OCI-LY1 (cell line): ENCODE measurements around the gene CHST5.

ENCODE experiments used
- H2AFZ ChIP-seq: fragments of 200-600 bp; sonication (generic), shearing (Covaris generic); 2 replicates; pipeline ENCODE4 v1.6.0; 2014; ENCODE audit warnings: antibody characterized with exemption, mild to moderate bottlenecking, low read length
- H3F3A ChIP-seq: fragments of 200-600 bp; sonication (generic), shearing (Covaris generic); 2 replicates; pipeline ENCODE4 v1.6.0; 2014; ENCODE audit warnings: mild to moderate bottlenecking, antibody characterized with exemption, low read length, moderate library complexity; ENCODE audit not compliant: insufficient read depth
- H3K27ac ChIP-seq: fragments of 200-600 bp; sonication (generic); 2 replicates; pipeline ENCODE4 v1.5.1; 2014; ENCODE audit warnings: low read length, mixed run types, mild to moderate bottlenecking, low read depth; ENCODE audit not compliant: poor library complexity, severe bottlenecking
- H3K27me3 ChIP-seq: fragments of 200-600 bp; sonication (generic); 2 replicates; pipeline ENCODE4 v1.6.0; 2014; ENCODE audit warnings: antibody characterized with exemption, mild to moderate bottlenecking, low read length, moderate library complexity; ENCODE audit not compliant: insufficient read depth
- H3K36me3 ChIP-seq: fragments of 200-600 bp; sonication (generic); 2 replicates; pipeline ENCODE4 v1.6.1; 2014; ENCODE audit warnings: mild to moderate bottlenecking, antibody characterized with exemption, low read length, moderate library complexity, mixed read lengths; ENCODE audit not compliant: insufficient read depth
- H3K4me1 ChIP-seq: fragments of 200-600 bp; sonication (generic); 2 replicates; pipeline ENCODE4 v1.5.1; 2014; ENCODE audit warnings: mild to moderate bottlenecking, low read length, moderate library complexity; ENCODE audit not compliant: insufficient read depth, severe bottlenecking
- H3K4me2 ChIP-seq: fragments of 200-600 bp; sonication (generic), shearing (Covaris generic); 2 replicates; pipeline ENCODE4 v1.6.1; 2014; ENCODE audit warnings: low read length
- H3K4me3 ChIP-seq: fragments of 200-600 bp; sonication (generic); 2 replicates; pipeline ENCODE4 v1.5.1; 2014; ENCODE audit warnings: low read length, low read depth, mild to moderate bottlenecking, mixed read lengths; ENCODE audit not compliant: poor library complexity, severe bottlenecking
- H3K79me2 ChIP-seq: fragments of 200-600 bp; shearing (Covaris generic); 2 replicates; pipeline ENCODE4 v1.6.1; 2016; ENCODE audit warnings: mixed run types, low read length, mixed read lengths; ENCODE audit not compliant: insufficient read depth
- H3K9ac ChIP-seq: fragments of 200-600 bp; sonication (generic), shearing (Covaris generic); 2 replicates; pipeline ENCODE4 v1.6.1; 2014; ENCODE audit warnings: mild to moderate bottlenecking, low read length, mixed read lengths
- H3K9me2 ChIP-seq: fragments of 200-600 bp; sonication (generic), shearing (Covaris generic); 2 replicates; pipeline ENCODE4 v1.6.1; 2014; ENCODE audit warnings: low read depth, mild to moderate bottlenecking, low read length, mixed read lengths
- H3K9me3 ChIP-seq: fragments of 200-600 bp; shearing (Covaris generic); 2 replicates; pipeline ENCODE4 v1.6.1; 2014; ENCODE audit warnings: low read length, mixed read lengths
- H4K20me1 ChIP-seq: fragments of 200-600 bp; sonication (generic), shearing (Covaris generic); 2 replicates; pipeline ENCODE4 v1.6.0; 2016; ENCODE audit warnings: mild to moderate bottlenecking, low read length; ENCODE audit not compliant: insufficient read depth
- CTCF ChIP-seq: fragments of 200-600 bp; sonication (generic), shearing (Covaris generic); IDR thresholded peaks from 2 replicates; pipeline ENCODE4 v1.5.1; 2017; ENCODE audit warnings: mild to moderate bottlenecking, antibody characterized with exemption, low read length, moderate library complexity, mixed read lengths
- EZH2 ChIP-seq: fragments of 200-600 bp; sonication (generic), shearing (Covaris generic); IDR thresholded peaks from 2 replicates; pipeline ENCODE4 v1.8.0; 2017; ENCODE audit warnings: borderline replicate concordance, mixed run types, mild to moderate bottlenecking, antibody characterized with exemption, low read length, moderate library complexity, mixed read lengths

The CHST5 gene

GRCh38 chr16:75578725-75579124 is 42.8 kb upstream of the CHST5 start:
- TF ChIP-seq EZH2: no peak
- no peak for TF ChIP-seq CTCF
- Histone ChIP-seq H3K36me3 (peaks cover 62% of the 10 kb centered on the region), H3K27ac (no peak overlapping the region), H3K27me3 (no peaks in the 10 kb centered on the region), H4K20me1 (no peaks in the 10 kb centered on the region), H3K4me1 (peaks cover under 1% of the 10 kb centered on the region), H3K4me2 (no peak overlapping the region), H3F3A (no peaks in the 10 kb centered on the region), H3K9me2 (no peaks in the 10 kb centered on the region), H3K9ac (no peak overlapping the region), H3K4me3 (no peak overlapping the region), H2AFZ (no peak overlapping the region), H3K79me2 (no peaks in the 10 kb centered on the region), H3K9me3 (no peaks in the 10 kb centered on the region)

GRCh38 chr16:75578212-75578611 is 42.3 kb upstream of the CHST5 start:
- H3K4me1 ChIP-seq: peaks cover 2% of the 10 kb centered on the region

GRCh38 chr16:75576384-75576811 is 40.5 kb upstream of the CHST5 start:
- no peaks in the 10 kb centered on the region for H3F3A ChIP-seq
- no peak overlapping the region for H3K4me3 ChIP-seq
- H2AFZ ChIP-seq: no peak overlapping the region
- no peaks in the 10 kb centered on the region for H3K79me2 ChIP-seq
- H3K9ac ChIP-seq: no peak overlapping the region
- H4K20me1 ChIP-seq: no peaks in the 10 kb centered on the region
- H3K4me1 ChIP-seq: peaks cover 11% of the 10 kb centered on the region
- H3K36me3 ChIP-seq: peaks cover 86% of the 10 kb centered on the region
- no peak overlapping the region for H3K27ac ChIP-seq
- no peak overlapping the region for H3K4me2 ChIP-seq
- TF ChIP-seq EZH2: no peak
- no peak for TF ChIP-seq CTCF
- no peaks in the 10 kb centered on the region for H3K9me3 ChIP-seq
- no peaks in the 10 kb centered on the region for H3K27me3 ChIP-seq
- no peaks in the 10 kb centered on the region for H3K9me2 ChIP-seq

More at GRCh38 chr16:75578212-75578611, 42.3 kb upstream of the CHST5 start:
- no peak overlapping the region for H3K9ac ChIP-seq
- H3K9me3 ChIP-seq: no peaks in the 10 kb centered on the region
- H3K4me2 ChIP-seq: no peak overlapping the region
- H3K27ac ChIP-seq: no peak overlapping the region
- no peaks in the 10 kb centered on the region for H4K20me1 ChIP-seq
- no peaks in the 10 kb centered on the region for H3F3A ChIP-seq
- peaks cover 67% of the 10 kb centered on the region for H3K36me3 ChIP-seq
- H3K4me3 ChIP-seq: no peak overlapping the region
- H3K27me3 ChIP-seq: no peaks in the 10 kb centered on the region
- TF ChIP-seq EZH2 (no peak), CTCF (no peak)
- no peaks in the 10 kb centered on the region for H3K9me2 ChIP-seq
- H2AFZ ChIP-seq: no peak overlapping the region
- no peaks in the 10 kb centered on the region for H3K79me2 ChIP-seq
